Head of caudate nucleus (tissue), 42 donors: ENCODE results near the gene TPRX1.
"Not testable (repeated sequence)": the region's sequence is repeated elsewhere in the genome, so short reads cannot be mapped to it uniquely, and the experiment has no call there.

Experiments
- DNase-seq, 42 donors: peaks; one replicate each; pipeline versions ENCODE4 v3.0.0 to v3.0.0-alpha.2; 2020 to 2021; ENCODE audit warnings: mixed read lengths in 7 of 42
- intact Hi-C: fragments of 100-400 bp; cut with DNase I; formaldehyde crosslinking; loops from one replicate; pipeline ENCODE4 v1.15.0; 2022

The TPRX1 gene, protein sequence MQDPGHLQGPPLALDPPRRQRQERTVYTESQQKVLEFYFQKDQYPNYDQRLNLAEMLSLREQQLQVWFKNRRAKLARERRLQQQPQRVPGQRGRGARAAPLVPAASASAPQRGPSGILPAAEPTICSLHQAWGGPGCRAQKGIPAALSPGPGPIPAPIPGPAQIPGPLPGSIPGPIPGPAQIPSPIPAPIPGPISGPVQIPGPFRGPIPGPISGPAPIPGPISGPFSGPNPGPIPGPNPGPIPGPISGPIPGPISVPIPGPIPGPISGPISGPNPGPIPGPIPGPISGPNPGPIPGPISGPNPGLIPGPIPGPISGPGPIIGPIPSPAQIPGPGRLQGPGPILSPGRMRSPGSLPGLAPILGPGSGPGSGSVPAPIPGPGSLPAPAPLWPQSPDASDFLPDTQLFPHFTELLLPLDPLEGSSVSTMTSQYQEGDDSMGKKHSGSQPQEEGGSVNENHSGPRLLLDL

GRCh38 chr19:47804451-47804850, at the start of gene TPRX1:
Gene TPRX1, minus strand, starts transcription at chr19:47804551. Its CDS starts 12 bp downstream, at chr19:47804539.
- DNase-seq, intact Hi-C loops: not testable (repeated sequence)

- no peak for DNase-seq
- intact Hi-C loops: no loop called here
Measured at GRCh38 chr19:47853003-47853402, 48.7 kb upstream of the TPRX1 start.

DNA sequence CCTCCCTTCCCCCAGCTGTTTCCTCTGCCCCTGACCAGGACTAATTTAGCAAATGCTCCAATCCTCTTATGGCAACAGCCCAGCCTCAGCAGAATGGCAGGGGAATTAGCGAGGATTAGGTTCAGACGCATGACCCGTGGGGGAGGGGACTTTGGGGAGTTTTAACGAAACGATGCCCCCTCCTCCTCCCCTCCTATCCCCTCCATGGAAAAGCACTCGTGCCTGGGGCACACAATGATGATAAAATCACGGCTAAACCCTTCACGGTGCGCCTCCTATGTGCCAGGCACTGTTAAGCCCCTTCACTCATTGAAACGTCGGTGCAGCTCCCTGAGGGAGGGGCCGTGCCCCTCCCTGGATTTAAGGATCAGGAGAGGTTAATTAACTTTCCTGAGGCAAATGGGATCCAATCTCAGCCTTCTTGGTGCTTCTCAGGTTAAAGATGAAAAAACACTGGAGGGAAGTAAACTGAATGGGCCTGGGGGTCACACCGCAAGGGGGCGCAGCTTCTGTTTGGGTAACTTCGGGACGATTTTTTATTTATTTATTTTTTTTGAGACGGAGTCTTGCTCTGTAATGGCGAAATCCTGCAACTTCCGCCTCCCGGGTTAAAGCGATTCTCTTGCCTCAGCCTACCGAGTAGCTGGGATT, 44.6 kb upstream of the TPRX1 start:
- DNase-seq: peak in 6 of 42 donors; percentile 7 to 49 (median 22)
- intact Hi-C loops: no loop called here

DNA sequence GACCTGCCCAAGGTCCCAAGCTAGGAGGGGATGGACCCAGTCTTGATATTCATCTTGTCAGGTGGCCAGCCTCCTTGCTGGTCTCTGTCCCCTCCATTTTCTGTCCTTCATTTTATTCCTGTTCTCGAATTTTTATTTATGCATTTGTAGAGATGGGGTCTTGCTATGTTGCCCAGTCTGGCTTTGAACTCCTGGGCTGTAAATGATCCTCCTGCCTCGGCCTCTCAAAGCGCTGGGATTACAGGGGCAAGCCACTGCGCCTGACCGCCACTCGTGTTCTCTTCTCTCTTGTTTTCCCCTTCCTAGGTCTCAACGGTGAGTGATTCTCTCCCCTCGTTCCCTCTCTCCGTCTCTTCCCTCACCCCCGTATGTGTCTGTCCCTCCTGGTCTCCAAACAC, 44.1 kb upstream of the TPRX1 start:
- intact Hi-C loops: no loop called here
- DNase-seq: no peak

GRCh38 chr19:47842941-47843340, 38.6 kb upstream of the TPRX1 start:
- no peak for DNase-seq
- intact Hi-C loops: no loop called here

DNA sequence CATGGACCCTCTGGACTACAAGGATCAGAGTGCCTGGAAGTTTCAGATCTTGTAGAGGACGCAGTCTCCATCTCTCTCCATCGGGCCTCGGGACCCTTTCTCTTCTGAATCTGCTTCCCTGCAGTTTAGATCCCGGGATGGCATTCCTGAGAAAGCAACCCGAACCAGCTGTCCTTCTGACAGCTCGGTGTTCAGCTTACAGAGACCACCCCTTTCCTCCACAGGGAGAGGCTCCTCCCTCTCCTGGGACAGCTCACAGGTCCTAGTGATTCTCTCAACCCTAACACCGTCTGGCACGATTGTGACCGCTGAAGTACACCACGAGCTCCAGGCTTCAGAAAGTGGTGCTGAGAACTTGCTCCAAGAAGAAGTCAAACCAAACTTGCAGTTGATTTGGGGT, 35.6 kb upstream of the TPRX1 start:
- DNase-seq: no peak
- intact Hi-C loops: no loop called here

GRCh38 chr19:47839411-47839810, 35.1 kb upstream of the TPRX1 start:
- no peak for DNase-seq
- intact Hi-C loops: no loop called here

GRCh38 chr19:47836038-47836437, 31.7 kb upstream of the TPRX1 start:
- DNase-seq: no peak
- intact Hi-C loops: no loop called here

DNA sequence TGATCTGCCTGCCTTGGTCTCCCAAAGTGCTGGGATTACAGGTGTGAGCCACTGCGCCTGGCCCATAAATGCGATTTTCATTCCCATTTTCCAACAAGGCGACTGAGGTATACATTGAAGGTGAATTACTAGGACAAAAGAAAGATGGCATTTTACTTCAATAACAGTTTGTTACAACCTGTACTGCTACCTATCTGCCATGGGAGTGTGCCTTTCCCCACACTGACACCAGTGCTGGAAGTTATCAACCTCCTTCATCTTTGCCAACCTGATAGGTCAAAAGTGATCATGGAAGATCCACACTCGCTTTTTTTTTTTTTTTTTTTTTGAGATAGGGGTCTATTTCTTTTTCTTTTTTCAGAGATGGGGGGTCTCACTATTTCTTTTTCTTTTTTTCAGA, 28.4 kb upstream of the TPRX1 start:
- no peak for DNase-seq
- intact Hi-C loops: no loop called here

DNA sequence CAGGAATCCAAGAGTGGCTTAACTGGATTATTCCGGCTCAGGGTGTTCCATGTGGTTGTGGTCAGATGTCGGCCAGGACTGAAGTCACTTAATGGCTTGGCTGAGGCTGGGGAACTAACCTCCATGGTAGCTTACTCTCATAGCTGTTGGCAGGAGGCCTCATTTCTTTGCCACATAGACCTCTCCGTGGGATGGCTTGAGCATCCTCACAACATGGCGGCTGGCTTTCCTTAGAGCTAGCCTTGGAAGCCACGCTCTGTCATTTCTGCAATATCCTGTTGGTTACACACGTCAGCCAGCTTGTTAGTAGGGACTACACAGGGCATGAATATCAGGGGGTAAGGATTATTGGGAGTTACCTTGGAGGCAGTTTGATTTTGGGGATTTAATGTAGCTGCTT, 22.4 kb upstream of the TPRX1 start:
- DNase-seq: no peak
- intact Hi-C loops: no loop called here

DNA sequence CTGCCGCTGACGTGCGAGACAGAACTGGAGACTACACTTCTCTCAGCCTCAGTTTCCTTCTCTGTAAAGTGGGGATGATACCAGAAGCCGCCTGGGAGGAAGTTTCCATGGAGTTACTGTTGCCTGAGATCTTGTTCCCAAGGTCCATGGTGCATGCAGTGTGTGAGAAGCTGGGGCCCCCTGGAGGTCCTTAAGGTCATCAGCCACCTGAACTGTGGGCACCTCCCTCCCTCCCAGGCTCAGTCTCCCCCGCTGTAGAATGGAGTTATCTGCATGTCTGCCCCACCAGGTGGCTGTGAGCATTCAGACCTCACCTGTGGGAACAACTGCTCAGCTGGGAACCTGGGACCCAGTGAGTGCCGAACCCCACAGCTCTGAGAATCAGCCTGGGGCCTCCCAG, 20.0 kb upstream of the TPRX1 start:
- intact Hi-C loops: no loop called here
- no peak for DNase-seq

GRCh38 chr19:47821460-47822020, 17.2 kb upstream of the TPRX1 start, which contains the start of gene CRX:
Gene CRX, plus strand, starts transcription at chr19:47821937. Its CDS starts 12,507 bp downstream, at chr19:47834444.
- intact Hi-C loops: no loop called here

DNA sequence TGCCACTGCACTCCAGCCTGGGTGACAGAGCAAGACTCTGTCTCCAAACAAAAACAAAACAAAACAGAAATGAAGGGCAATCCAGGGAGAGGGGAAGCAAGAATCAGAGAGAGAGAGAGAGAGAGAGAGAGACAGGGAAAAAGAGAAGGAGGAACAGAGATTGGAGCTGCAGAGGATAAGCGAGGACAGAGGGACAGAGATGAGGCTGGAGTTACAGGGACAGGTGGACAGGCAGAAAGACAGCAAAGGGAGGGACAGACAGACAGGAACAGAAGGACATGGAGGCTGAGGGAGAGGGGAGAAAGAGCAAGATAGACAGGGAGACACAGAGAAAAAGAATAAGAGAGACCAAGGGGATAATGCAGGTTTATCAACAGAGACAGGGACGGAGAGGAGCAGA, 16.1 kb upstream of the TPRX1 start:
- DNase-seq: no peak
- intact Hi-C loops: no loop called here

More at GRCh38 chr19:47821460-47822020, 17.2 kb upstream of the TPRX1 start, which contains the start of gene CRX:
- DNase-seq: no peak

GRCh38 chr19:47819858-47820257, 15.5 kb upstream of the TPRX1 start:
- intact Hi-C loops: no loop called here
- DNase-seq: no peak

GRCh38 chr19:47818221-47818620, 13.9 kb upstream of the TPRX1 start:
- DNase-seq, intact Hi-C loops: not testable (repeated sequence)

GRCh38 chr19:47816270-47816669, 11.9 kb upstream of the TPRX1 start:
- intact Hi-C loops, DNase-seq: not testable (repeated sequence)

GRCh38 chr19:47813995-47814328, 9.6 kb upstream of the TPRX1 start:
- intact Hi-C loops: no loop called here
- DNase-seq: no peak

GRCh38 chr19:47813304-47813994, 9.1 kb upstream of the TPRX1 start:
- intact Hi-C loops: no loop called here
- DNase-seq: peak in 41 of 42 donors; percentile 7 to 86 (median 62)

DNA sequence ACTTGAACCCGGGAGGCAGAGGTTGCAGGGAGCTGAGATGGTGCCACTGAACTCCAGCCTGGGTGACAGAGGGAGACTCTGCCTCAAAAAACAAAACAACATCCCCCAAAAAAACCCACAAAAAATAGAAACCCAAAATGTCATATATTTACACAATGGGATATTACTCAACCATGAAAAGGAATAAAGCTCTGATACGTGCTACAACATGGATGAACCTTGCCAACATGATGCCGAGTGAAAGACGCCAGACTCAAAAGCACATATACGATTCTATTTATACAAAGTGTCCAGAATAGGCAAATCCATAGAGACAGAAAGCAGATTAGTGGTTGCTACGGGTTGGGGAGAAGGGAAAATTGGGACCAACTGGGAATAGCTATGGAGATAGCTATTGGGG, 2.1 kb upstream of the TPRX1 start:
- no peak for DNase-seq
- intact Hi-C loops: no loop called here

GRCh38 chr19:47805313-47805712, 962 bp upstream of the TPRX1 start:
- peak in 20 of 42 donors; percentile 17 to 72 (median 44) for DNase-seq
- intact Hi-C loops: no loop called here
